ENCODE results near the gene TRIM43B.
"Not testable (repeated sequence)": the region's sequence is repeated elsewhere in the genome, so short reads cannot be mapped to it uniquely, and the experiment has no call there.

TRIM43B gene

GRCh38 chr2:95484654-95485053 lies at the start of gene TRIM43B:
Gene TRIM43B, minus strand, starts transcription at chr2:95484754. Its CDS starts 2,040 bp downstream, at chr2:95482714.
- DNase-seq (ENCODE audit: low spot score) = not testable (repeated sequence)

GRCh38 chr2:95531254-95531771 lies 46.8 kb upstream of the TRIM43B start:
- DNase-seq (ENCODE audit: low spot score) = no peak

DNA sequence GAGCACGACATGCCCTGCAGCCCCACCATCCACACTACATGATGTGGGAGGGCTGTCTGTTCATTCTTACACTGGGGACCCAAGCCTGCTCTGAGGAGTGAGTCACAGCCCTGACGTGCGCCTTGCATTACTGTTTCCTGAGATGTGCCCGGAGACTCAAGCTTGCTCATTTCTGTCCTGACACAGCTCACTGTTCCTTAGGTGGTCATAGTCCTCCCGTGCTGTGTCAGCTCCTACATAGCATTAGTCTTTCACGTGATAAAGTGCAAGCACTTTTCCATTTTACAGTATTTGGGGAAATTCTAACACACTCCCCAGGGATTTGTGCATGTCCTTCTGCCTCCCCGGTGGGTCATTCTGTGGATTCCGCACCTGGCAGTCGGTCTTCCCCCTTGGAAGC lies 46.2 kb upstream of the TRIM43B start:
- no peak for DNase-seq (ENCODE audit: low spot score)

- no peak for DNase-seq (ENCODE audit: low spot score)
Observed at GRCh38 chr2:95526360-95527341, 42.1 kb upstream of the TRIM43B start.

DNA sequence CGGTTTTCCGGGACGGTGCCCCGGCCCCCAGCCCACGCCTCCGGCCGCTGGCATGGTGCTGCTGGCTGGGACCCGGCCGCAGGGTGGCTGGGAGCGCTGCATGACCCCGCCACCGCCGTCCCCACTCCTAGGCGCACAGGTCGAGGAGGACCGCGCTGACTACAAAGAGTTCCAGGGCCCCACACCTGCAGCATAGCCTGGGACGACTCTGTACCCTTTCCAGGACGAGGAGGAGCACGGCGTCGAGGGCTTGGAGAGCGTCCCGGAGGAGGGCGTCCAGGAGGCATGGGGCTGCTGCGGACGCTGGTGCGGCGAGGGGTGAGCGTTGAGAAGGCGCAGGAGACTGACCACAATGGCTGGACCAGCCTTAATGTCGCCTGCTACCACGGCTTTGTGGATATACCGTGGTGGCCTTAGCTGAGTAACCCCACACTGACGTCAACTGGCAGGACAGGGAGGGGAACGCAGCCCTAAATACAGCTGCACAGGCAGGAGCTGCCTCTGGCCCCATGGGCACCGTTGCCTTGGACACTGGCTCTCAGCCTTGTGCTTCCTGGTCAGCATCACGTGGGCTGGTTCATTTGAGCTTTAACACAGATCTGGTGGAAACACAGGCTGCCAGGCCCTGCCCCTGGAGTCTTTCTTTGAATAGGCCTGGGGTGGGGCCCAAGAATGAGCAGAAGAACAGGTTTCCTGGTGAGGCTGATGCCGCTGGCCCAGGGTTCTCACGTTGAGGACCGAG lies 40.9 kb upstream of the TRIM43B start:
- no peak for DNase-seq (ENCODE audit: low spot score)

DNA sequence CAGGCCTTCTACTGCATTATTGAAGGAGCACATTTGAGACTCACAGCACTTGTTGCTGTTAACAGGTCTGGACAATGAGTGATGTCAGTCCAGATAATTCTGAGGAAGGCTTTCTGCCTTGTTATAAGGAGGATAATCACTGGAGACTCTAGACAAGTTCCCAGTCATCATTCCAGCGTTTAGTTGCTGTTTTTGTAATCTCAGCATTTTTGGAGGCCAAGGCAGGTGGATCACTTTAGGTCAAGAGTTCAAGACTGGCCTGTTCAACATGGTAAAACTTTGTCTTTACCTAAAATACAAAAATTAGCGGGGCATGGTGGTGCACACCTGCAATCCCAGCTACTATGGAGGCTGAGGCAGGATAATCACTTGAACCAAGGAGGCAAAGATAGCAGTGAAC lies 39.6 kb upstream of the TRIM43B start:
- no peak for DNase-seq (ENCODE audit: low spot score)

- no peak for DNase-seq (ENCODE audit: low spot score)
Observed at GRCh38 chr2:95514718-95515117, 30.2 kb upstream of the TRIM43B start.

- DNase-seq (ENCODE audit: low spot score) = not testable (repeated sequence)
Observed at GRCh38 chr2:95514226-95514625, 29.7 kb upstream of the TRIM43B start.

DNA sequence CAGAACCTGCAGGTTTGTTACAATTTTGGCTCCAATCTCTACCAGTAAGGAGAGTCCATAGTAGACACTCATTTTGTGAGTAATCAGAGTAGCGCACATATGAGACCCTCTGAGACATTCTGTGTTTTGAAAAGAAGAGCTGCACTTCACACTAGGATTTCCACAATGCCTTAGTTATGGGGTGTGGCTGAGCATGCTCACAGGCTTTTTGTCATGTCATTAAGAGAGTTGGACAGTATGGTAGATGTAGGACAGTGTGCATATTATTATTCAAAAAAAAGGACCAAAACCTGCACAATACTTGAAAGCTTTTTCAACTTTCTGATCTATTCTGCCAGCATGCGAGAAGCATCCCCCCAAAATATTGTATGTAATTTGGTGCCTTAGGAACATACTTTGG lies 24.9 kb upstream of the TRIM43B start:
- no peak for DNase-seq (ENCODE audit: low spot score)

DNA sequence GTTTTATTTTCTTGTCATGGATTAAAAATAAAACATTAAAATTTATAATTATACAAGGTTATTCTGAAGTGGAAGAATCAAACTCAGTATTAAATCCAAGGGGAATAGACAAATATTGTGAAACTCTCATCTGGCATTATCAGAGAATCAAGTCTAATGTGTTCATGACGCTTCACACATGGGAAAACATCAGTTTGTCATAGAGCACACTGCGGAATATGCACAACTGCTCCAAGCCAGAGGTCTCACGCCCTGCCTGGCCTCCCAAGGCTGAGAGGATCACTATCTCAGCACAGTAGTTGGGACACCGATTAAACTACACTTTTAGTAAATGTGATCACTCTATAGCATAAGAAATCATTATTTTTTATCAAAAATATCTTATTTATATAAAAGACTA lies 20.7 kb upstream of the TRIM43B start:
- DNase-seq (ENCODE audit: low spot score) = no peak

- DNase-seq (ENCODE audit: low spot score) = no peak
Observed at GRCh38 chr2:95500854-95501253, 16.3 kb upstream of the TRIM43B start.

DNA sequence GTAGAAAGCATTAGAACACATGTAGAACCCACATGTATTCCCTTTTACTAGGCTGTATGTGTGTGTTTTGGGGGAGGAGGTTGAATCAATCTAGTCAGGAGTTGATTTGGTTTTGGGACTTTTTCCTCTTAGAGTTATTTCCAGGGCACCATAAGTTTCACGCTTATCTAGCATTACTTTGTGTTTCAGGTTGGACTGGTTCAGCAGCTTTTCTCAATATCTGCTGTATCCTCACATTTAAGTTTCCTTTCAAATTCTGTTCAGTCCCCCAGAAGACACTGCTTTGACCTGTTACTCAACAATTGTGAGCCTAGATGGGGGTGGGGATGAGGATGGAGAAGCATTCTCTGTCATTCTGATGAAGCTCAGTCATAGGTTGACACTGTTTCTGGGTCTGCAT lies 7.5 kb upstream of the TRIM43B start:
- not testable (repeated sequence) for DNase-seq (ENCODE audit: low spot score)

DNA sequence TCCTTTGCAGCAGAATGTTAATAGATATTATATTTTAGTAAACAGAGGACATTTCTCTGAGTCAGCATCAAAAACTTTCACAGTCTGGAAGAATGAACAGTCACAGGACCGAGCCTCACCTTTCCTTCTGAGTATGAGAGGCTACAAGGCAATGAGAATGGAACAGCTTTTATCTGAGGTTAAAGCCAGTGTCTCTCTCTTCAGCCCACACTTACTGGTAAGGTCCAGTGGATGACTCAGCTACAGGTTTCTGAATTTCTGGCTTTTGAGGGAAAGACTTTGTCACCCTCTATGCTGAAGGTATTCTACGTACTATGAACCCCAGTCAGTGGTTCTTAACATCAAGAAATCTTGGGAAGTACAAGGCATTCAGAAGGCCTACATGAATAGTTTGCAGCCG lies 9.5 kb downstream of the TRIM43B start:
- not testable (repeated sequence) for DNase-seq (ENCODE audit: low spot score)

DNA sequence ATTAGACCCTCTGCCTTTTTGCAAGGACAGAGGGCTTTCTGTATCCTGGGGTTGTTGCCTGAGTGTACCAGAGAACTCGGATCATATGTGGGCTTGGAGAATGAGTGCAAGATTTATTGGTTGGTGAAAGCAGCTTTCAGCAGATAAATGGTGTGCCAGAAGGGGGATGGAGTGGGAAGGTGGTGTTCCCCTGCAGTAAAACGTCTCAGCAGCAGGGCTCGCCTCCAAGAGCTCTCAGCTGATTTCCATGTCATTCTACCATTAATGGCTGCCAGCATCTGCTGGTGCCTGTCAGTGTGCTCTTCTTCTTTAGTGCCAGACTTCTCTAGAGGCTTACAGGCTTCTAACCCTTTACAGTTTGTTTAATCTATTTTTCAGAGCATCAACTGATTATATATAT lies 16.6 kb downstream of the TRIM43B start:
- DNase-seq (ENCODE audit: low spot score) = not testable (repeated sequence)

DNA sequence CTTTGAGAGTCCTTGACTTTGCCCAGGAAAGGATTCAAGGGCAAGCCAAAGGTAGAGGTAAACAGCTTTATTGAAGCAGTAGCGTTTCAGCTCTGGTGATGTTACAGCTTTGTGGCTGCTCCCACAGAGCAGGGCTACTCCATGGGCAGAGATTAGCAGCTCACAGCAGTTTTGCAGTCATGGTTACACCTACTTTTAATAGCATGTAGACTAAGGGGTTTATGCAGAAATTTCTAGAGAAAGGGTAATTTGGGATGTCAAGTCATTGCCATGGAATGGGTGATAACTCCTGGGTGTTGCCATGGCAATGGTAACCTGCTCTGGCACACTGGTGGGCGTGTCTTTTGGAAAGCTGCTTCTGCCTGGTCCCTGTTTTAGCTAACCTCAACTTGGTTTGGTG lies 18.0 kb downstream of the TRIM43B start:
- DNase-seq (ENCODE audit: low spot score) = not testable (repeated sequence)

GRCh38 chr2:95463292-95463691 lies 21.3 kb downstream of the TRIM43B start:
- DNase-seq (ENCODE audit: low spot score) = not testable (repeated sequence)

DNA sequence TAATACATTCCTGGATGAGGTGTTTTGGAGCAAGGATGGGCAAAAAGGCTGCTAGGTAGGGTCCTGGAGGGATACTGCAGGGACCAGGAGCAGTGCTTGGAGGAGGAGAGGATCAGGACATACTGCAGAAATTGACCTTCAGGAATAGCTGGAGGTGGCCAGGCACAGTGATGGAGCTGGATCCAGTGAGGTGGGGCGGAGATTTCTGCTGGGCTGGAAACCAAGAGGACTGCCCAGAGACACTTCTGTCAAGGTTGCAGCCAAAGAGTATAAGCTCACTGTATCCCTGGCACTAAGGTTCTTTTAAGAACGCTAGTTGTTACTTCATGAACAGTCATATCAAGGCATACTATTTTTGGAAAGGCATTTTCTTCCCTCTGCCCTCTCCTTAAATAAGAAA lies 39.2 kb downstream of the TRIM43B start:
- DNase-seq (ENCODE audit: low spot score) = not testable (repeated sequence)

- not testable (repeated sequence) for DNase-seq (ENCODE audit: low spot score)
Observed at GRCh38 chr2:95442474-95443099, 42.0 kb downstream of the TRIM43B start.

GRCh38 chr2:95435872-95436209 lies 48.7 kb downstream of the TRIM43B start:
- DNase-seq (ENCODE audit: low spot score) = not testable (repeated sequence)

- not testable (repeated sequence) for DNase-seq (ENCODE audit: low spot score)
Observed at GRCh38 chr2:95435162-95435871, 49.2 kb downstream of the TRIM43B start.

DNA sequence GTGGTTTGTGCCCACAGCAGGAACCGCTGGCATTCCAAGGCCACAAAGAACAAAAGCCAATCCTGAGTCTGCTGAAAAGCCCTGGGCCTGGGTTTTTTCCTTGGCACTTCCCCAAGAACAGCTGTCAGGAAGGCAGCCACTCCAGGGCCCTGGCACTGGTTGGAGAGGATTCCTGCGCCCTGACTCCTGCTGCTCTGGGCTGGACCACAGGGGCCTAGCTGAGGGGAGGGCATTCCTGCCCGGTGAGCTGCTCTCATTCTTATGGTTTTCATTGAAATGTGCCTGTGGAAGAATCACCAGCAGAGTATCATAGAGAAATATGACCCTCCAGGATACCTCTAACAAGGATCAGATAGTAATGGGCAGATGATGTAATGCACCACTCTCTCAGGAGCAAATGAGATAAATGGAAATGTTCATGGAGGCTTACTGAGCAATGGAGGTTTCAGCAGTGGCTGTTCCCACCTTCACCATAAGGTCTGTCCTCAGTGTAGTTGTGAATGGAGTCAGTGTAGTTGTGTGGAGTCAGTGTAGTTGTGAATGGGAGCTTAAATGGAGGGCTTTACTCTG lies 50.0 kb downstream of the TRIM43B start:
- not testable (repeated sequence) for DNase-seq (ENCODE audit: low spot score)
